PFSK-1 (cell line): Measurements from ENCODE around the gene USP17L5.
"Not testable (repeated sequence)": the region's sequence is repeated elsewhere in the genome, so short reads cannot be mapped to it uniquely, and the experiment has no call there.

Experiments used
- FOXP2 ChIP-seq: optimal IDR thresholded peaks from 2 replicates; pipeline ENCODE3; 2011; ENCODE audit warnings: borderline replicate concordance, control low read depth, inconsistent platforms; ENCODE audit not compliant: insufficient read depth; ENCODE audit errors: extremely low read length, extremely low read depth
- POLR2AphosphoS5 ChIP-seq: IDR thresholded peaks from 2 replicates; pipeline ENCODE4 v1.6.1; 2012; ENCODE audit warnings: low read depth, mild to moderate bottlenecking, control low read depth, low read length, moderate library complexity
- SIN3A ChIP-seq: IDR thresholded peaks from 2 replicates; pipeline ENCODE4 v1.6.1; 2012; ENCODE audit warnings: mild to moderate bottlenecking, low read length, moderate library complexity, borderline replicate concordance; ENCODE audit not compliant: insufficient read depth
- TAF1 ChIP-seq: IDR thresholded peaks from 2 replicates; pipeline ENCODE4 v1.6.1; 2012; ENCODE audit warnings: low read length, control low read depth, borderline replicate concordance; ENCODE audit not compliant: insufficient read depth
- TF ChIP-seq, protein P1 (sequence below), 2 experiments: IDR thresholded peaks; 2 replicates each; pipeline versions ENCODE4 v1.6.1 to v1.8.0; 2011 to 2012; ENCODE audit warnings: low read depth in 2 of 2, low read length in 2 of 2, control low read depth in 1 of 2, inconsistent platforms in 1 of 2, mild to moderate bottlenecking in 1 of 2, moderate library complexity in 1 of 2; ENCODE audit not compliant: insufficient read depth in 1 of 2

DNA sequence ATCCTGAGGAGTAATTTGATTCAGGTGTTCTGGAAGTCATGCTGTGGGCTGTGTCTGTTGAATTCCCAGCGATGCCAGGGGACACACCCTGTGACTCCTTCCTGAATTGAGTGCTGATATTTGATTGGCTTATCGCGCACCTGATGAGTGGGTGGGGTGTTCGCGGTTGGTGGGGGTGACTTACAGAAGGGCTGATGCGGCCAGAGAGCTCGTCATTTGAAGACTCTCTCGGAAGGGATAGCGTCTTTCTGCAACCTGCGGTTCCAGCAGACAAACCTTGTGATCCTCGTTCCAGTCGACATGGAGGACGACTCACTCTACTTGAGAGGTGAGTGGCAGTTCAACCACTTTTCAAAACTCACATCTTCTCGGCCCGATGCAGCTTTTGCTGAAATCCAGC lies 14.1 kb downstream of the USP17L5 start, which contains the start of gene USP17L29:
- not testable (repeated sequence) for TF ChIP-seq POLR2AphosphoS5, SIN3A, TAF1, FOXP2
- TF ChIP-seq, protein P1, sequence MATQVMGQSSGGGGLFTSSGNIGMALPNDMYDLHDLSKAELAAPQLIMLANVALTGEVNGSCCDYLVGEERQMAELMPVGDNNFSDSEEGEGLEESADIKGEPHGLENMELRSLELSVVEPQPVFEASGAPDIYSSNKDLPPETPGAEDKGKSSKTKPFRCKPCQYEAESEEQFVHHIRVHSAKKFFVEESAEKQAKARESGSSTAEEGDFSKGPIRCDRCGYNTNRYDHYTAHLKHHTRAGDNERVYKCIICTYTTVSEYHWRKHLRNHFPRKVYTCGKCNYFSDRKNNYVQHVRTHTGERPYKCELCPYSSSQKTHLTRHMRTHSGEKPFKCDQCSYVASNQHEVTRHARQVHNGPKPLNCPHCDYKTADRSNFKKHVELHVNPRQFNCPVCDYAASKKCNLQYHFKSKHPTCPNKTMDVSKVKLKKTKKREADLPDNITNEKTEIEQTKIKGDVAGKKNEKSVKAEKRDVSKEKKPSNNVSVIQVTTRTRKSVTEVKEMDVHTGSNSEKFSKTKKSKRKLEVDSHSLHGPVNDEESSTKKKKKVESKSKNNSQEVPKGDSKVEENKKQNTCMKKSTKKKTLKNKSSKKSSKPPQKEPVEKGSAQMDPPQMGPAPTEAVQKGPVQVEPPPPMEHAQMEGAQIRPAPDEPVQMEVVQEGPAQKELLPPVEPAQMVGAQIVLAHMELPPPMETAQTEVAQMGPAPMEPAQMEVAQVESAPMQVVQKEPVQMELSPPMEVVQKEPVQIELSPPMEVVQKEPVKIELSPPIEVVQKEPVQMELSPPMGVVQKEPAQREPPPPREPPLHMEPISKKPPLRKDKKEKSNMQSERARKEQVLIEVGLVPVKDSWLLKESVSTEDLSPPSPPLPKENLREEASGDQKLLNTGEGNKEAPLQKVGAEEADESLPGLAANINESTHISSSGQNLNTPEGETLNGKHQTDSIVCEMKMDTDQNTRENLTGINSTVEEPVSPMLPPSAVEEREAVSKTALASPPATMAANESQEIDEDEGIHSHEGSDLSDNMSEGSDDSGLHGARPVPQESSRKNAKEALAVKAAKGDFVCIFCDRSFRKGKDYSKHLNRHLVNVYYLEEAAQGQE (IDR thresholded peaks at IDR 0.05; ENCODE audit: insufficient read depth in 1 of 2, low read depth in 2 of 2, low read length in 2 of 2), result not testable (repeated sequence)
